ENCODE results near the gene HES6.
A peak's percentile ranks its signal among the peaks of the same experiment; 100 is the strongest.

HES6 gene

GRCh38 chr2:238263204-238264071 lies 23.6 kb upstream of the HES6 start:
- no peak overlapping the region for H3K4me3 ChIP-seq (ENCODE audit: low read depth, low read length)

GRCh38 chr2:238262496-238263122 lies 22.8 kb upstream of the HES6 start:
- H3K4me3 ChIP-seq (ENCODE audit: low read depth, low read length): no peak overlapping the region
- TF ChIP-seq CTCF (IDR thresholded peaks at IDR 0.05; ENCODE audit: borderline replicate concordance, insufficient read depth, low read depth, low read length): no peak

More at GRCh38 chr2:238263204-238264071, 23.6 kb upstream of the HES6 start:
- peak; percentile 83 for TF ChIP-seq CTCF (IDR thresholded peaks at IDR 0.05; ENCODE audit: borderline replicate concordance, insufficient read depth, low read depth, low read length)

GRCh38 chr2:238261718-238262375 lies 22.0 kb upstream of the HES6 start:
- no peak overlapping the region for H3K4me3 ChIP-seq (ENCODE audit: low read depth, low read length)
- no peak for TF ChIP-seq CTCF (IDR thresholded peaks at IDR 0.05; ENCODE audit: borderline replicate concordance, insufficient read depth, low read depth, low read length)

- TF ChIP-seq CTCF (IDR thresholded peaks at IDR 0.05; ENCODE audit: borderline replicate concordance, insufficient read depth, low read depth, low read length): no peak
- H3K4me3 ChIP-seq (ENCODE audit: low read depth, low read length): no peak overlapping the region
These were observed 21.0 kb upstream of the HES6 start for GRCh38 chr2:238260883-238261282.

- H3K4me3 ChIP-seq (ENCODE audit: low read depth, low read length): no peak overlapping the region
- 0 out of 2 replicates have a peak, but pooled peaks have one; percentile 21 for TF ChIP-seq CTCF (IDR thresholded peaks at IDR 0.05; ENCODE audit: borderline replicate concordance, insufficient read depth, low read depth, low read length)
These were observed 19.5 kb upstream of the HES6 start for GRCh38 chr2:238259061-238260020.

Data from GM12875 (cell line).